KOPT-K1 (cell line): ENCODE measurements around the gene LCE5A.

Experiments used
- H3K27ac ChIP-seq: fragments of 200-600 bp; sonication (generic); 2 replicates; pipeline ENCODE4 v1.5.1; 2016; ENCODE audit warnings: antibody characterized with exemption, mild to moderate bottlenecking, low read depth, low read length; ENCODE audit not compliant: poor library complexity, severe bottlenecking
- H3K36me3 ChIP-seq: fragments of 200-600 bp; sonication (generic); 2 replicates; pipeline ENCODE4 v1.5.1; 2017; ENCODE audit warnings: antibody characterized with exemption, mild to moderate bottlenecking, low read length, moderate library complexity; ENCODE audit not compliant: insufficient read depth
- H3K9me3 ChIP-seq: fragments of 200-600 bp; sonication (generic); 2 replicates; pipeline ENCODE4 v1.5.1; 2017; ENCODE audit warnings: antibody characterized with exemption, low read length, mild to moderate bottlenecking; ENCODE audit not compliant: insufficient read depth, poor library complexity, severe bottlenecking

LCE5A gene

GRCh38 chr1:152505083-152505482 is 5.5 kb upstream of the LCE5A start:
- Histone ChIP-seq H3K27ac (no peak overlapping the region), H3K36me3 (no peaks in the 10 kb centered on the region), H3K9me3 (no peaks in the 10 kb centered on the region)

DNA sequence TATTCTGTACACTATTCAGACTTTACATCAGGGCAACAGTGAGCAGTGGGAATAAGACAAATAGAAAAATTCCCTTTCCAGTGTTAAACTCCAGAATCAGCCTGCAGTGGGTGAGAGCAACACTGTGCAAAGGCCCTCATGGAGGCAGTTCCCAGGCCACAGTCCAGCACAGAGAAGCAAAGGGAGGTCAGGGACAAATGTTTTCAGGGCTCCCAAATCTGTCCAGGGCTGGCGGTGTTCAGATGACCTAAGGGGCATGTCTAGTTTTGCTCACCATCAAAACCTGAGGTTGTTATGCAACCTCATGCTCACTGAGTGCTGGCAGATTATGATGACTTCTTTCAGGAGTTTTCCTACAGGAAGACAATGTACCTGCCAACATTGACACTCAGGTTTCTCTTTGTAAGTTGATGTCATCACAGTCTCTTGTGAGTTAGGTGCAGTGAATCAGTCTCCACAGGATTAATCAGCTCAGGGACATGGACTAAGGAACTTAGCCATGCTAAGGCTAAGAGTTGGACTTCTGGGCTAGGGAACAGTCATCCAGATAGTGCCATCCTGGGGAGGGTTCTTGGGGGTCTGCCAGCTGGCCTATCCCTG is 3.6 kb upstream of the LCE5A start:
- no peak overlapping the region for H3K27ac ChIP-seq

GRCh38 chr1:152511596-152511995 is 993 bp downstream of the LCE5A start:
- Histone ChIP-seq H3K9me3 (no peaks in the 10 kb centered on the region), H3K36me3 (no peaks in the 10 kb centered on the region), H3K27ac (no peak overlapping the region)

More for the DNA sequence above, 3.6 kb upstream of the LCE5A start:
- Histone ChIP-seq H3K36me3 (no peaks in the 10 kb centered on the region), H3K9me3 (no peaks in the 10 kb centered on the region)

GRCh38 chr1:152513081-152513480 is 2.5 kb downstream of the LCE5A start:
- H3K36me3 ChIP-seq: no peaks in the 10 kb centered on the region
- no peaks in the 10 kb centered on the region for H3K9me3 ChIP-seq
- no peak overlapping the region for H3K27ac ChIP-seq

DNA sequence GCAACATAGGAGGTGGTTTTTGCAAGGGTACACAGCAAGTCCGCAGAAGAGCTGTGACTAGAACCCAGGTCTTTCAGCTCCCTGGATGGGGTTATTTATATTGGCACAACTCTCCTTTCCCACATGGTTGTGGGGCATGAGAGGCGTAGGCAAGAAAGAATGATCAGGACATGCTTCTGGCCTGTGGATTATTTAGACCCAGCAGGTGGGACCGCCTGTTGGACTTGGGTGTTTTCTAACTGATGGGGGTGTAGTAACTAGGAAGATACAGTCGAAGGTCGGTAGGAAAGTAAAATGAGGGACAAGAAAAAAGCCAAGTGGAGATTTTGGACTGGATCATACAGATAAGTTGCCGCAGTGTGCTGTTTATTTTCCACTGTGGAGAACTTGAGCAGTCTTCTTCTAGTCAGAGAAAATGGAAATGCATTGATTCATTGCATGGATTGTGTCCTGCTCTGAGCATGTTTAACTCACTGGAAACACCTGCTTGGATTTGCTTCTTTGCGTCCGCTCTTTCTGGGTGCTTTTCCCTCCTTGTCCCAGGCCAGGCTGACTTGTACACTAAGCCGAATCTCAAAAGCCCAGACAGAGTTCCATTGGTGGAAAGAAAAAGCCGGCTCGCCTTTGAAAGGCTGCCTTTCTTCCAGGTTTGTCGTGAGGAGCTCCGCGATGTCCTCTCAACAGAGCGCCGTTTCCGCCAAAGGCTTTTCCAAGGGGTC is 4.3 kb downstream of the LCE5A start:
- Histone ChIP-seq H3K9me3 (no peaks in the 10 kb centered on the region), H3K27ac (no peak overlapping the region), H3K36me3 (no peaks in the 10 kb centered on the region)

DNA sequence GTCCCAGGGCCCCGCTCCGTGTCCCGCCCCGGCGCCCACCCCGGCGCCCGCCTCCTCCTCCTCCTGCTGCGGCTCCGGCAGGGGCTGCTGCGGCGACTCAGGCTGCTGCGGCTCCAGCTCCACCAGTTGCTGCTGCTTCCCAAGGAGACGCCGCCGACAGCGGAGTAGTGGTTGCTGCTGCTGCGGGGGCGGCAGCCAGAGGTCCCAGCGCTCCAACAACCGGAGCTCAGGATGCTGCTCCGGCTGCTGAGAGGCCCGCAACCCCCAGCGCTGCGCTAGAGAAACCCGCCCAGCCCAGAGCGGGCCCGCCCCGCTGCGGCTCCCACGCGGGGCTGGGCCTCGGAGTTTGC is 4.8 kb downstream of the LCE5A start:
- no peaks in the 10 kb centered on the region for H3K9me3 ChIP-seq

GRCh38 chr1:152516082-152516481 is 5.5 kb downstream of the LCE5A start:
- Histone ChIP-seq H3K9me3 (no peaks in the 10 kb centered on the region), H3K27ac (no peak overlapping the region), H3K36me3 (no peaks in the 10 kb centered on the region)

More for the DNA sequence above, 4.8 kb downstream of the LCE5A start:
- no peak overlapping the region for H3K27ac ChIP-seq
- H3K36me3 ChIP-seq: no peaks in the 10 kb centered on the region

GRCh38 chr1:152517237-152517811 is 6.7 kb downstream of the LCE5A start:
- no peak overlapping the region for H3K27ac ChIP-seq
- no peaks in the 10 kb centered on the region for H3K9me3 ChIP-seq

GRCh38 chr1:152519851-152520250 is 9.2 kb downstream of the LCE5A start:
- Histone ChIP-seq H3K9me3 (no peaks in the 10 kb centered on the region), H3K36me3 (no peaks in the 10 kb centered on the region), H3K27ac (no peak overlapping the region)

More at GRCh38 chr1:152517237-152517811, 6.7 kb downstream of the LCE5A start:
- no peaks in the 10 kb centered on the region for H3K36me3 ChIP-seq

DNA sequence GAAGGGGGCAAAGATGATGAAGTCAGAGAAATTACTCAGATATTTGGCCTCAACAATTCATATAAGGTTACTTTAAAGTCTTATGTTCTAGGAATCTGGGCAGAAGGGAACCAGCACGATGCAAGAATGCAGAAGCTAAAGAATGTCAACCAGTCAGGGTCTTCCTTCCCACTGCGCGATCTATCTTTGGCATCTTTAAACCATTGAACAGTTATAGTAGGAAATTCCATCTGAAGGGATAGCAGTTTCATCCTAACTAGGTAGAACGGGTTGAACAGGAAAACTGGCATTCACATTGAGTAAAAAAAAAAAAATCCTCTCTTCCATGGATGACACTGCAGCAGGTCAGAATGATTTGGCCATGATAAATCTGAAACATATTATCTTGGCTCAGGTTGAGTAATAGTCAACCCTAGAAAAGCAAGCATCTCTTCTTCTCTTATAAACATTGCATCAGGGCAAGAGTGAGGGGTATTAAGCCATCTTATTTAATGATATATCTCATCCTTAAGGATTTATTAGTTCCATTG is 10.0 kb downstream of the LCE5A start:
- H3K27ac ChIP-seq: no peak overlapping the region
- no peaks in the 10 kb centered on the region for H3K9me3 ChIP-seq
- H3K36me3 ChIP-seq: no peaks in the 10 kb centered on the region

DNA sequence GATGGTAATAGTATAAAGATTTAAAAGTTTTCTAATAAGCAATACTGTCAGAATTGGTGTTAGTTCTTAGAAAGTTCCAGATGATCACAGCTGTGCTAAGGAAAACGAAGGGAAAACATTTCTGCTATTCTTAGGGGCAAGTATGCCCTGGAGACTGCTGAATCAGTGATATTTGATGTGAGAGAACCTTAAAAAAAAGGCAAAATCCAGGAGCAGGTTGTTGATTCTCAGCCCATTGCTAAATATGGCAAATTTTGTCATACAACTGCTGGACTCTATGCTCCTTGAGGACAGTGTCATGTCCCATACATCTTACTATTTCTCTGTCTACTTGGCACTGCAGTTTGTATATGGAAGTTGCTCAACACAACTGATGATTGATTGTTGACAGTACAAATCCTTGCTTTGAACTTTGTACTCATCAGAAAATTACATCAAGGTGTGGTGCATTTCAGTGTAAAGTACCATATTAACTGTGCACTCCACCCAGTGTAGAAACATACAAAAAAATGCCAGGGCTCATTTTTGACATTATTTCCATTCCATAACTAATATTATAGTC is 14.6 kb downstream of the LCE5A start:
- Histone ChIP-seq H3K9me3 (no peaks in the 10 kb centered on the region), H3K27ac (no peak overlapping the region), H3K36me3 (no peaks in the 10 kb centered on the region)

GRCh38 chr1:152533327-152533938 is 22.8 kb downstream of the LCE5A start:
- Histone ChIP-seq H3K27ac (no peak overlapping the region), H3K36me3 (no peaks in the 10 kb centered on the region), H3K9me3 (peaks cover 9% of the 10 kb centered on the region)

DNA sequence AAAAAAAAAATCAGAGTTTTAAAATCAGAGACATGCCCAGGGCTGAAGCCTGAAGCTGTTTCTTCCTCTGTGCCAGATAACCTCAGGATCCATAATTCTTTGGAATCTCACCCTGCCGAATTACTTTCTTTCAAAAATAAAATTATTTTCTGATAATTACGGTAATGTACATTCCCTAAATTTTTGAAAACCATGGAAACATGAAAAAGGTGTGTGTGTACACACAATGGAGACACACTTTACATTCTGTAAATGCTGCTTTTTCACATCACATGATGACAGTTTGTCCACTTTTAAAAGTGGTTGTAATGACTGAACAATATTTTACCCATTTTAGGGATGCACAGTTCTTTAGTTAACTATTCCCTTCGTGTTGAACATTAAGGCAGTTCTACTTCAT is 25.2 kb downstream of the LCE5A start:
- no peaks in the 10 kb centered on the region for H3K36me3 ChIP-seq
- peaks cover 9% of the 10 kb centered on the region for H3K9me3 ChIP-seq
- H3K27ac ChIP-seq: no peak overlapping the region

DNA sequence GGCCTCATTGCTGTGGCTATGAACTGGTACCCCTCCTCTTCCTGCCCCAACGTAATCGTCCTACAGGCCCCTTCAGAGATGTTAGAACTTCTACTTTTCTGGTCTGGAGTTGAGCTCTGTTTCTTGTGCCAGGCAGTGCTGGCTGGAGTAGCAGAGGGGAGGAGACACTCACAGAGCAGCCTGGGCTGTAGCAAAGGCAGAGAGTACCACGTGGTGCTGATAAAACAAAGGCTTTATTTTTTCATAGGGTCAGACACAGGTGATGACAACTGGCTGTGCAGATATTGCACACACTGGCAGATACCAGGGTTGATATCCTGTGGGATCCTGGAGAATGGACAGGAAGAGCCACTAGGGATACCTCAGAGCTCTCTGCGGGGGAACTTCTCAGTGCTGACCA is 26.9 kb downstream of the LCE5A start:
- no peak overlapping the region for H3K27ac ChIP-seq
- H3K36me3 ChIP-seq: no peaks in the 10 kb centered on the region
- H3K9me3 ChIP-seq: no peaks in the 10 kb centered on the region

GRCh38 chr1:152539901-152540300 is 29.3 kb downstream of the LCE5A start:
- no peak overlapping the region for H3K27ac ChIP-seq
- no peaks in the 10 kb centered on the region for H3K36me3 ChIP-seq
- no peaks in the 10 kb centered on the region for H3K9me3 ChIP-seq
